NCI-H146 treated with DMSO at 0.1 percent for 48 hours (cell line): ENCODE measurements around the gene CACNB1.

Source experiments
- DNase-seq: peaks from one replicate; lab custom pipeline; 2025; ENCODE audit not compliant: unreplicated experiment; lab: John Stamatoyannopoulos, UW

CACNB1 gene

GRCh38 chr17:39204245-39204644, 6.8 kb upstream of the CACNB1 start:
- no peak for DNase-seq

GRCh38 chr17:39200957-39201510, 3.6 kb upstream of the CACNB1 start:
- no peak for DNase-seq

- no peak for DNase-seq
These were observed 2.8 kb upstream of the CACNB1 start, which contains the start of gene RPL19 for GRCh38 chr17:39200070-39200879. TSS of gene RPL19 (plus strand) at chr17:39200283. CDS start at chr17:39200345, 62 bp downstream.

GRCh38 chr17:39199820-39200069, 2.3 kb upstream of the CACNB1 start:
- DNase-seq, result peak; percentile 95

- no peak for DNase-seq
These were observed 707 bp upstream of the CACNB1 start for GRCh38 chr17:39198186-39198566.

GRCh38 chr17:39196808-39197291, 619 bp downstream of the CACNB1 start:
- DNase-seq, result no peak

GRCh38 chr17:39196241-39196807, 1.1 kb downstream of the CACNB1 start:
- DNase-seq, result no peak

- DNase-seq, result no peak
These were observed 1.8 kb downstream of the CACNB1 start for GRCh38 chr17:39195568-39196160.

GRCh38 chr17:39194985-39195524, 2.4 kb downstream of the CACNB1 start:
- no peak for DNase-seq

GRCh38 chr17:39194089-39194984, 3.1 kb downstream of the CACNB1 start:
- no peak for DNase-seq

- DNase-seq, result no peak
These were observed 4.1 kb downstream of the CACNB1 start for GRCh38 chr17:39193346-39193745.

- DNase-seq, result no peak
These were observed 4.6 kb downstream of the CACNB1 start for GRCh38 chr17:39192901-39193300.

GRCh38 chr17:39191750-39192510, 5.5 kb downstream of the CACNB1 start:
- no peak for DNase-seq

GRCh38 chr17:39187152-39187830, 10.2 kb downstream of the CACNB1 start:
- no peak for DNase-seq

- no peak for DNase-seq
These were observed 10.9 kb downstream of the CACNB1 start for GRCh38 chr17:39186481-39187002.

- DNase-seq, result no peak
These were observed 13.7 kb downstream of the CACNB1 start for GRCh38 chr17:39183720-39184119.

GRCh38 chr17:39183045-39183444, 14.4 kb downstream of the CACNB1 start:
- no peak for DNase-seq

- no peak for DNase-seq
These were observed 16.2 kb downstream of the CACNB1 start for GRCh38 chr17:39181303-39181702.

GRCh38 chr17:39178536-39178935, 18.9 kb downstream of the CACNB1 start:
- DNase-seq, result no peak
